Esophagus squamous epithelium (tissue), 4 donors: ENCODE data around the gene EPB41L1.
A peak's percentile ranks its signal among the peaks of the same experiment; 100 is the strongest.

Source experiments
- POLR2A ChIP-seq, 4 donors: fragments of 450-650 bp; IDR thresholded peaks; one replicate each; pipeline ENCODE4 v1.6.1; 2017; ENCODE audit warnings: antibody characterized with exemption in 4 of 4, mild to moderate bottlenecking in 4 of 4, moderate library complexity in 3 of 4
- TF ChIP-seq, protein P1 (sequence below), 6 experiments: fragments of 450-650 bp in 4 of 6; fragments of 200-600 bp in 2 of 6; sonication (generic) in 2 of 6; IDR thresholded peaks; one replicate each; pipeline ENCODE4 v1.5.1; 2016 to 2019; ENCODE audit warnings: antibody characterized with exemption in 6 of 6, mild to moderate bottlenecking in 4 of 6, moderate library complexity in 4 of 6

DNA sequence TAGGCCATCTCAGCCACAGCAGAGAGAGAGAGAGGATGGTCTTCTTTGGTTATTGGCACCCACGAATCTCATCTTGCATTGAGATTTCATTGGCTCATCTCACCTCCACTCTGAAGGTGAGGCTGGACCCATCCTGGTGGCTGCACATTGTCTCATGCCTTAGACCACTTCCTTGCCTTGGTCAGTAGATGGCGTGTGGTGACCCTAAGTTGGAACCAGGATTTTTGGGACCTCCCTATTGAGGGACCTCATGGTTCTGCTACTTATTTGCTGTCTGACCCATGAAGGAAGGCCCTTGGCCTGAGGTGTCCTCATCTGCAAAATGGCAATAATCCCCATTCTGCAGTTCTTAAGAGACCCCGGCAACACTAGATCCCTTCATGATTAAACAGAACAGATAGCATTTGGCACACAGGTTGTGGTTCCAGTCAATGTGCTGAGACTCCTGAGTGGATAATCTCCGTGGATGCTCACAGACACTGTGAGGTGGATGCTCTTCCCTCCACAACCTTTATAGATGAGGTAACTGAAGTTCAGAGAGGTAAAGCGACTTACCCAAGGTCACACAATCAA, 60.2 kb downstream of the EPB41L1 start:
- TF ChIP-seq, protein P1, sequence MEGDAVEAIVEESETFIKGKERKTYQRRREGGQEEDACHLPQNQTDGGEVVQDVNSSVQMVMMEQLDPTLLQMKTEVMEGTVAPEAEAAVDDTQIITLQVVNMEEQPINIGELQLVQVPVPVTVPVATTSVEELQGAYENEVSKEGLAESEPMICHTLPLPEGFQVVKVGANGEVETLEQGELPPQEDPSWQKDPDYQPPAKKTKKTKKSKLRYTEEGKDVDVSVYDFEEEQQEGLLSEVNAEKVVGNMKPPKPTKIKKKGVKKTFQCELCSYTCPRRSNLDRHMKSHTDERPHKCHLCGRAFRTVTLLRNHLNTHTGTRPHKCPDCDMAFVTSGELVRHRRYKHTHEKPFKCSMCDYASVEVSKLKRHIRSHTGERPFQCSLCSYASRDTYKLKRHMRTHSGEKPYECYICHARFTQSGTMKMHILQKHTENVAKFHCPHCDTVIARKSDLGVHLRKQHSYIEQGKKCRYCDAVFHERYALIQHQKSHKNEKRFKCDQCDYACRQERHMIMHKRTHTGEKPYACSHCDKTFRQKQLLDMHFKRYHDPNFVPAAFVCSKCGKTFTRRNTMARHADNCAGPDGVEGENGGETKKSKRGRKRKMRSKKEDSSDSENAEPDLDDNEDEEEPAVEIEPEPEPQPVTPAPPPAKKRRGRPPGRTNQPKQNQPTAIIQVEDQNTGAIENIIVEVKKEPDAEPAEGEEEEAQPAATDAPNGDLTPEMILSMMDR (IDR thresholded peaks at IDR 0.05): peak in 1 of 6 experiments; percentile 36
- no peak for TF ChIP-seq POLR2A (IDR thresholded peaks at IDR 0.05)
